HFFc6 (cell line): ENCODE measurements around the gene CCNG2. TPM values are rescaled to one million over a fixed set of nuclear protein-coding genes. Genes with fewer than 3 reads are reported as not detected.

Experiments
- DNase-seq: peaks from one replicate; pipeline ENCODE4 v3.0.0-alpha.2; 2018
- H3K27ac Mint-ChIP-seq: 2 replicates; pipeline ENCODE4 v1.8.0; 2020; ENCODE audit warnings: mild to moderate bottlenecking, mixed read lengths
- H3K27me3 Mint-ChIP-seq: 2 replicates; pipeline ENCODE4 v1.8.0; 2021; ENCODE audit warnings: mild to moderate bottlenecking, moderate library complexity, mixed read lengths; ENCODE audit not compliant: insufficient read depth
- H3K36me3 Mint-ChIP-seq: 2 replicates; pipeline ENCODE4 v1.8.0; 2021; ENCODE audit warnings: low read depth, mixed read lengths
- H3K4me1 Mint-ChIP-seq: 2 replicates; pipeline ENCODE4 v1.8.0; 2020; ENCODE audit warnings: low read depth, mixed read lengths
- H3K4me3 Mint-ChIP-seq: 2 replicates; pipeline ENCODE4 v1.8.0; 2020; ENCODE audit warnings: mild to moderate bottlenecking, moderate library complexity, mixed read lengths
- H3K9me3 Mint-ChIP-seq: 2 replicates; pipeline ENCODE4 v1.8.0; 2020; ENCODE audit warnings: mild to moderate bottlenecking, mixed read lengths
- total RNA-seq, 6 experiments: library from RNA; stranded (reverse); fragmentation: NEBNext Ultra II Directional; extraction: Animal tissue kit (Norgen Biotek cat#: 25700); gene quantifications; 2 replicates in 1 of 6; 3 replicates in 5 of 6; pipeline ENCODE4 v1.2.3, GENCODE V29; 2021
- TF ChIP-seq, protein P1 (sequence below): fragments of 200-600 bp; sonication (generic); IDR thresholded peaks from 2 replicates; pipeline ENCODE4 v1.5.0; 2021; ENCODE audit warnings: antibody characterized with exemption, mild to moderate bottlenecking

The CCNG2 gene
- total RNA-seq, 6 experiments from 2014 or later, result 17.1 to 20.4 (median 19.2) TPM

DNA sequence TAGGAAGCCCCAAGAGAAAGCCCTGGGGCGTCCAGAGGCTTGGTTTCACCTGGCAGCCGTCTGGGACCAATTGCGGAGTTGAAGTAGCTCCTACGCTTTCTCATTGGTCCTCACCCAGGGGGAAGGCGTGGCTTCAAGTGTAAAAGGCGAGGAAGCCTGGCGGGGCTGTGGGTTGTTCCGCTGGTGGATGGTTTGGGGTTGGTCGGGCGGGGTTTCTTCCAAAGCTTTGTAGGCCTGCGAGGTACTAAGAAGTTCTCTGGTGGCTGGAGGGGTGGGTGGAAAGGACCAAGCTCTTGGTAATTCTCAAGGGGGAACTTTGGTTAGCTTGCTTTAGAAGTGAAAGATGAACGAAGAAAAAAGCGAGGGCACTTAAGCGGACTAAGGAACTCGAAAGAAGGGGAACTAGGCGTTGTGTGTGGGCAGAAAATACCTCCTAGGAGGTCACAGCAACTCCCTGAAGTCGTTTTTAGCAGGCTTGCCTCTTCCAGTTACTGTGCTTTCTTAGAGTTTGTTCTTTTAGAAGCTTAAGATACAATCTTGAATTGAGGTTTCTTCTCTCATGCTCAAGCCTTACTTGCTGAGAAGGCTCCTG lies 36.6 kb downstream of the CCNG2 start:
- TF ChIP-seq, protein P1, sequence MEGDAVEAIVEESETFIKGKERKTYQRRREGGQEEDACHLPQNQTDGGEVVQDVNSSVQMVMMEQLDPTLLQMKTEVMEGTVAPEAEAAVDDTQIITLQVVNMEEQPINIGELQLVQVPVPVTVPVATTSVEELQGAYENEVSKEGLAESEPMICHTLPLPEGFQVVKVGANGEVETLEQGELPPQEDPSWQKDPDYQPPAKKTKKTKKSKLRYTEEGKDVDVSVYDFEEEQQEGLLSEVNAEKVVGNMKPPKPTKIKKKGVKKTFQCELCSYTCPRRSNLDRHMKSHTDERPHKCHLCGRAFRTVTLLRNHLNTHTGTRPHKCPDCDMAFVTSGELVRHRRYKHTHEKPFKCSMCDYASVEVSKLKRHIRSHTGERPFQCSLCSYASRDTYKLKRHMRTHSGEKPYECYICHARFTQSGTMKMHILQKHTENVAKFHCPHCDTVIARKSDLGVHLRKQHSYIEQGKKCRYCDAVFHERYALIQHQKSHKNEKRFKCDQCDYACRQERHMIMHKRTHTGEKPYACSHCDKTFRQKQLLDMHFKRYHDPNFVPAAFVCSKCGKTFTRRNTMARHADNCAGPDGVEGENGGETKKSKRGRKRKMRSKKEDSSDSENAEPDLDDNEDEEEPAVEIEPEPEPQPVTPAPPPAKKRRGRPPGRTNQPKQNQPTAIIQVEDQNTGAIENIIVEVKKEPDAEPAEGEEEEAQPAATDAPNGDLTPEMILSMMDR, result no peak
- peaks cover 15% of the 10 kb centered on the region for H3K4me1 Mint-ChIP-seq
- no peak overlapping the region for H3K4me3 Mint-ChIP-seq
- H3K36me3 Mint-ChIP-seq, result no peaks in the 10 kb centered on the region
- no peak overlapping the region for H3K27ac Mint-ChIP-seq
- H3K9me3 Mint-ChIP-seq, result no peaks in the 10 kb centered on the region
- H3K27me3 Mint-ChIP-seq, result peaks cover 25% of the 10 kb centered on the region
- DNase-seq, result no peak

- no peak overlapping the region for H3K27ac Mint-ChIP-seq
- H3K9me3 Mint-ChIP-seq, result no peaks in the 10 kb centered on the region
- H3K36me3 Mint-ChIP-seq, result no peaks in the 10 kb centered on the region
- TF ChIP-seq, protein P1, result no peak
- H3K27me3 Mint-ChIP-seq, result peaks cover 23% of the 10 kb centered on the region
- no peak for DNase-seq
- H3K4me3 Mint-ChIP-seq, result no peak overlapping the region
- peaks cover 15% of the 10 kb centered on the region for H3K4me1 Mint-ChIP-seq
Observed at GRCh38 chr4:77194366-77194765, 37.4 kb downstream of the CCNG2 start.

DNA sequence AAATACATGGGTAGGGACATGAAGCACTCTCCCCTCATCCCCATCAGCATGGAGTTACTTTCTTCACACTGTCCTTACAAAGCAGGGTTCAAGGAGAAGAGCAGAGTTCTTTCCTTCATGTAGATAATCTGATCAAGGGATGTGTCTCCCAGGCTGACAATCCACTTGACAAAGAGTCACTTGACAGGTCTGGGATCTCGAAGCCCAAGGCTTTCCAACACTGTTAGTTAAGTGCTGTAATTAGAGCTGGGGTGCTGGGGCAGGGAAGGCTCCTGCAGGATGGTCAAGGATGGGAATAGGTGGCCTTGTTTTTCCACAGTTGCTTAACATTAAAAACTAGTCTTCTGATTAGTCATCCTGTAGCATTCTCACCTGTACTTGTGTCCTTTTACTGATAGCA lies 38.0 kb downstream of the CCNG2 start:
- H3K9me3 Mint-ChIP-seq, result no peaks in the 10 kb centered on the region
- no peak for DNase-seq
- H3K4me1 Mint-ChIP-seq, result peaks cover 13% of the 10 kb centered on the region
- TF ChIP-seq, protein P1, result no peak
- H3K36me3 Mint-ChIP-seq, result no peaks in the 10 kb centered on the region
- no peak overlapping the region for H3K4me3 Mint-ChIP-seq
- no peak overlapping the region for H3K27ac Mint-ChIP-seq
- peaks cover 23% of the 10 kb centered on the region for H3K27me3 Mint-ChIP-seq

- Mint-ChIP-seq H3K4me3 (no peak overlapping the region), H3K36me3 (no peaks in the 10 kb centered on the region), H3K9me3 (no peaks in the 10 kb centered on the region), H3K27me3 (peaks cover 24% of the 10 kb centered on the region), H3K27ac (no peak overlapping the region), H3K4me1 (peaks cover 11% of the 10 kb centered on the region)
- DNase-seq, result no peak
- TF ChIP-seq, protein P1, result no peak
Observed at GRCh38 chr4:77196866-77197265, 39.9 kb downstream of the CCNG2 start.

DNA sequence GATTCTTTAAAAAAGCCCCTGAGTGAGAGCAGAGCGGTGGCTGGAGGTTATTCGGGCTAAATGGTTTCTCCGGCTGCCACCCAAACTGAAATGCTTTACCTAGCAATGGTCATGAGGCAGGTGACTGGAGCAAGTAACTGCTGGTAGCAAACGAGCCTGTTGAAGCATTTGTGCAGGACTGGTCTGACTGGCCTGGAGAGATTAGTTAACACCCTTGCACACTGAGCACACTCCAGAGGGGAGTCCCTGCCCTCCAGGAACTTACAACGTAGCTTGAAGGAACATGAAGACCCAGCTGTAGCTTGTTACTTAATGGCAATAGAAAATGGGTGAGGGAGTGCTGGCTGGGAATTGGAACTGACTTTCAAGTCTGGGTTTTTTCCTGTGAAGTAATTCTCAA lies 40.4 kb downstream of the CCNG2 start:
- Mint-ChIP-seq H3K27ac (no peak overlapping the region), H3K27me3 (peaks cover 24% of the 10 kb centered on the region), H3K9me3 (no peaks in the 10 kb centered on the region), H3K4me1 (peaks cover 12% of the 10 kb centered on the region), H3K36me3 (no peaks in the 10 kb centered on the region), H3K4me3 (no peak overlapping the region)
- no peak for DNase-seq
- TF ChIP-seq, protein P1, result no peak

DNA sequence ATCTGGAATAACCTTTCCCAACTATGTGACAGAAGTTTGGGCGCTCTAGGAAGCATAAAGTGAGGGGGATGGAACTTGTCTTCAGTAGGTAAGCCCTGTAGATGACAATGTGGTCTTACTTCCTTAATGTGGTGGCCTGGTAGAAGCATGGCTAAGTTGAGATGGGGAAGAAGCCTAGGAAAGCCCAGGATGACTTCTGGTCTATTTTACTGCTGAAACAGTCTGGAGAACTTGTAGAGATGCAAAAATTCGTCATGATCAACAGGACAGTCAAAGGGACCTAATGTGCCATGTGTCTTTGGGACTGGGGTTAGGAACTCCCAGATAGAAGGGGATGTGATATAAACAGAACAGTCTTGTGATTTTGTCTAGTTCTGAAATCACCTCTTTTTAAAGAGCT lies 40.8 kb downstream of the CCNG2 start:
- H3K9me3 Mint-ChIP-seq, result no peaks in the 10 kb centered on the region
- H3K4me1 Mint-ChIP-seq, result peaks cover 16% of the 10 kb centered on the region
- no peak overlapping the region for H3K27ac Mint-ChIP-seq
- no peak overlapping the region for H3K4me3 Mint-ChIP-seq
- no peaks in the 10 kb centered on the region for H3K36me3 Mint-ChIP-seq
- TF ChIP-seq, protein P1, result no peak
- H3K27me3 Mint-ChIP-seq, result peaks cover 24% of the 10 kb centered on the region
- no peak for DNase-seq
